ENCODE results near the gene CEP170.
"Not testable (repeated sequence)": the region's sequence is repeated elsewhere in the genome, so short reads cannot be mapped to it uniquely, and the experiment has no call there.

CEP170 gene

GRCh38 chr1:243197524-243197923 lies 57.6 kb downstream of the CEP170 start:
- H3K4me1 ChIP-seq (ENCODE audit: low read length); H3K9me3 ChIP-seq (ENCODE audit: insufficient read depth, low read length); H3K27ac ChIP-seq (ENCODE audit: low read length); H3K27me3 ChIP-seq (ENCODE audit: low read depth, low read length); H3K4me2 ChIP-seq (ENCODE audit: low read length); H3K9ac ChIP-seq (ENCODE audit: low read length); H4K20me1 ChIP-seq (ENCODE audit: insufficient read depth, low read length); H3K79me2 ChIP-seq (ENCODE audit: low read length); H3K36me3 ChIP-seq (replicated peaks; ENCODE audit: low read depth, low read length); H2AFZ ChIP-seq (ENCODE audit: low read depth, low read length); H3K4me3 ChIP-seq (ENCODE audit: low read length): not testable (repeated sequence)

GRCh38 chr1:243193330-243193729 lies 61.8 kb downstream of the CEP170 start:
- not testable (repeated sequence) for H3K4me1 ChIP-seq (ENCODE audit: low read length); H3K9ac ChIP-seq (ENCODE audit: low read length); H3K27me3 ChIP-seq (ENCODE audit: low read depth, low read length); H3K9me3 ChIP-seq (ENCODE audit: insufficient read depth, low read length); H3K4me2 ChIP-seq (ENCODE audit: low read length); H3K4me3 ChIP-seq (ENCODE audit: low read length); H3K79me2 ChIP-seq (ENCODE audit: low read length); H3K27ac ChIP-seq (ENCODE audit: low read length); H2AFZ ChIP-seq (ENCODE audit: low read depth, low read length); H3K36me3 ChIP-seq (replicated peaks; ENCODE audit: low read depth, low read length); H4K20me1 ChIP-seq (ENCODE audit: insufficient read depth, low read length)

GRCh38 chr1:243186201-243186995 lies 68.7 kb downstream of the CEP170 start:
- not testable (repeated sequence) for H3K9ac ChIP-seq (ENCODE audit: low read length); H3K4me2 ChIP-seq (ENCODE audit: low read length); H3K79me2 ChIP-seq (ENCODE audit: low read length); H3K27ac ChIP-seq (ENCODE audit: low read length); H3K4me3 ChIP-seq (ENCODE audit: low read length); H4K20me1 ChIP-seq (ENCODE audit: insufficient read depth, low read length); H3K27me3 ChIP-seq (ENCODE audit: low read depth, low read length); H3K4me1 ChIP-seq (ENCODE audit: low read length); H3K36me3 ChIP-seq (replicated peaks; ENCODE audit: low read depth, low read length); H2AFZ ChIP-seq (ENCODE audit: low read depth, low read length); H3K9me3 ChIP-seq (ENCODE audit: insufficient read depth, low read length)

GRCh38 chr1:243184787-243185186 lies 70.3 kb downstream of the CEP170 start:
- H3K27me3 ChIP-seq (ENCODE audit: low read depth, low read length); H3K9me3 ChIP-seq (ENCODE audit: insufficient read depth, low read length); H2AFZ ChIP-seq (ENCODE audit: low read depth, low read length); H3K9ac ChIP-seq (ENCODE audit: low read length); H3K4me1 ChIP-seq (ENCODE audit: low read length); H3K4me3 ChIP-seq (ENCODE audit: low read length); H4K20me1 ChIP-seq (ENCODE audit: insufficient read depth, low read length); H3K79me2 ChIP-seq (ENCODE audit: low read length); H3K4me2 ChIP-seq (ENCODE audit: low read length); H3K27ac ChIP-seq (ENCODE audit: low read length); H3K36me3 ChIP-seq (replicated peaks; ENCODE audit: low read depth, low read length): not testable (repeated sequence)

- H3K4me3 ChIP-seq (ENCODE audit: low read length); H3K27me3 ChIP-seq (ENCODE audit: low read depth, low read length); H3K4me2 ChIP-seq (ENCODE audit: low read length); H2AFZ ChIP-seq (ENCODE audit: low read depth, low read length); H3K79me2 ChIP-seq (ENCODE audit: low read length); H3K36me3 ChIP-seq (replicated peaks; ENCODE audit: low read depth, low read length); H3K27ac ChIP-seq (ENCODE audit: low read length); H3K9ac ChIP-seq (ENCODE audit: low read length); H4K20me1 ChIP-seq (ENCODE audit: insufficient read depth, low read length); H3K9me3 ChIP-seq (ENCODE audit: insufficient read depth, low read length); H3K4me1 ChIP-seq (ENCODE audit: low read length): not testable (repeated sequence)
Observed at GRCh38 chr1:243183661-243184060, 71.4 kb downstream of the CEP170 start.

- not testable (repeated sequence) for H3K4me1 ChIP-seq (ENCODE audit: low read length); H3K27ac ChIP-seq (ENCODE audit: low read length); H3K4me2 ChIP-seq (ENCODE audit: low read length); H2AFZ ChIP-seq (ENCODE audit: low read depth, low read length); H3K36me3 ChIP-seq (replicated peaks; ENCODE audit: low read depth, low read length); H3K79me2 ChIP-seq (ENCODE audit: low read length); H3K4me3 ChIP-seq (ENCODE audit: low read length); H3K27me3 ChIP-seq (ENCODE audit: low read depth, low read length); H3K9me3 ChIP-seq (ENCODE audit: insufficient read depth, low read length); H4K20me1 ChIP-seq (ENCODE audit: insufficient read depth, low read length); H3K9ac ChIP-seq (ENCODE audit: low read length)
Observed at GRCh38 chr1:243183176-243183575, 71.9 kb downstream of the CEP170 start.

- Histone ChIP-seq H2AFZ (ENCODE audit: low read depth, low read length) (no peak overlapping the region), H3K27ac (ENCODE audit: low read length) (no peak overlapping the region), H3K79me2 (ENCODE audit: low read length) (no peaks in the 10 kb centered on the region), H3K4me3 (ENCODE audit: low read length) (no peak overlapping the region), H3K4me2 (ENCODE audit: low read length) (no peak overlapping the region), H3K4me1 (ENCODE audit: low read length) (no peaks in the 10 kb centered on the region), H4K20me1 (ENCODE audit: insufficient read depth, low read length) (no peaks in the 10 kb centered on the region), H3K27me3 (ENCODE audit: low read depth, low read length) (no peaks in the 10 kb centered on the region), H3K9me3 (ENCODE audit: insufficient read depth, low read length) (no peaks in the 10 kb centered on the region), H3K9ac (ENCODE audit: low read length) (no peak overlapping the region), H3K36me3 (replicated peaks; ENCODE audit: low read depth, low read length) (no peaks in the 10 kb centered on the region)
- no peak for TF ChIP-seq CTCF (IDR thresholded peaks at IDR 0.05; ENCODE audit: low read depth, low read length)
- TF ChIP-seq EZH2phosphoT487 (IDR thresholded peaks at IDR 0.05; ENCODE audit: low read depth) = no peak
Observed at GRCh38 chr1:243179720-243180119, 75.4 kb downstream of the CEP170 start.

GRCh38 chr1:243177792-243178191 lies 77.3 kb downstream of the CEP170 start:
- not testable (repeated sequence) for H3K9me3 ChIP-seq (ENCODE audit: insufficient read depth, low read length); H4K20me1 ChIP-seq (ENCODE audit: insufficient read depth, low read length); H3K4me1 ChIP-seq (ENCODE audit: low read length); H3K27ac ChIP-seq (ENCODE audit: low read length); H2AFZ ChIP-seq (ENCODE audit: low read depth, low read length); H3K27me3 ChIP-seq (ENCODE audit: low read depth, low read length); H3K4me2 ChIP-seq (ENCODE audit: low read length); H3K79me2 ChIP-seq (ENCODE audit: low read length); H3K36me3 ChIP-seq (replicated peaks; ENCODE audit: low read depth, low read length); H3K9ac ChIP-seq (ENCODE audit: low read length); H3K4me3 ChIP-seq (ENCODE audit: low read length)

GRCh38 chr1:243173758-243174369 lies 81.2 kb downstream of the CEP170 start:
- not testable (repeated sequence) for H2AFZ ChIP-seq (ENCODE audit: low read depth, low read length); H3K27ac ChIP-seq (ENCODE audit: low read length); H3K9ac ChIP-seq (ENCODE audit: low read length); H3K36me3 ChIP-seq (replicated peaks; ENCODE audit: low read depth, low read length); H4K20me1 ChIP-seq (ENCODE audit: insufficient read depth, low read length); H3K9me3 ChIP-seq (ENCODE audit: insufficient read depth, low read length); H3K4me3 ChIP-seq (ENCODE audit: low read length); H3K27me3 ChIP-seq (ENCODE audit: low read depth, low read length); H3K4me2 ChIP-seq (ENCODE audit: low read length); H3K4me1 ChIP-seq (ENCODE audit: low read length); H3K79me2 ChIP-seq (ENCODE audit: low read length)
